Measurements from ENCODE around the gene KRTAP4-3. TPM values are rescaled to one million over a fixed set of nuclear protein-coding genes. Genes with fewer than 3 reads are reported as not detected.

The KRTAP4-3 gene
- total RNA-seq, 1 experiment from 2014 or later = not detected

GRCh38 chr17:41153856-41154255 is 14.2 kb downstream of the KRTAP4-3 start:
- intact Hi-C loops (cut with micrococcal nuclease; ENCODE audit: unreplicated experiment) = no loop called here
- H3K9me3 ChIP-seq (ENCODE audit: insufficient read depth, low read depth) = peaks cover 3% of the 10 kb centered on the region; the same call in 1 of the 2 replicates
- no peaks in the 10 kb centered on the region for H3K79me2 ChIP-seq (ENCODE audit: low read depth)
- no peak for DNase-seq
- no peak overlapping the region for H3K4me2 ChIP-seq
- ChIA-PET CTCF (no interaction called here), POLR2A (ENCODE audit: unreplicated experiment) (no interaction called here)
- H3K27ac ChIP-seq = no peak overlapping the region
- no peaks in the 10 kb centered on the region for H3K9me2 ChIP-seq (ENCODE audit: insufficient read depth)
- no peak for TF ChIP-seq EZH2 (IDR thresholded peaks at IDR 0.05; ENCODE audit: low read depth)
- TF ChIP-seq, protein P1, sequence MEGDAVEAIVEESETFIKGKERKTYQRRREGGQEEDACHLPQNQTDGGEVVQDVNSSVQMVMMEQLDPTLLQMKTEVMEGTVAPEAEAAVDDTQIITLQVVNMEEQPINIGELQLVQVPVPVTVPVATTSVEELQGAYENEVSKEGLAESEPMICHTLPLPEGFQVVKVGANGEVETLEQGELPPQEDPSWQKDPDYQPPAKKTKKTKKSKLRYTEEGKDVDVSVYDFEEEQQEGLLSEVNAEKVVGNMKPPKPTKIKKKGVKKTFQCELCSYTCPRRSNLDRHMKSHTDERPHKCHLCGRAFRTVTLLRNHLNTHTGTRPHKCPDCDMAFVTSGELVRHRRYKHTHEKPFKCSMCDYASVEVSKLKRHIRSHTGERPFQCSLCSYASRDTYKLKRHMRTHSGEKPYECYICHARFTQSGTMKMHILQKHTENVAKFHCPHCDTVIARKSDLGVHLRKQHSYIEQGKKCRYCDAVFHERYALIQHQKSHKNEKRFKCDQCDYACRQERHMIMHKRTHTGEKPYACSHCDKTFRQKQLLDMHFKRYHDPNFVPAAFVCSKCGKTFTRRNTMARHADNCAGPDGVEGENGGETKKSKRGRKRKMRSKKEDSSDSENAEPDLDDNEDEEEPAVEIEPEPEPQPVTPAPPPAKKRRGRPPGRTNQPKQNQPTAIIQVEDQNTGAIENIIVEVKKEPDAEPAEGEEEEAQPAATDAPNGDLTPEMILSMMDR (conservative IDR thresholded peaks at IDR 0.05) = no peak
- no peak overlapping the region for H2AFZ ChIP-seq
- H3K36me3 ChIP-seq (ENCODE audit: low read depth) = no peaks in the 10 kb centered on the region
- no peaks in the 10 kb centered on the region for H3F3A ChIP-seq (ENCODE audit: insufficient read depth, low read depth)
- H3K4me3 ChIP-seq = no peak overlapping the region
- BruUV-seq (replicated peaks) = no TSS peak
- no peaks in the 10 kb centered on the region for H3K27me3 ChIP-seq (ENCODE audit: insufficient read depth, low read depth)
- no peaks in the 10 kb centered on the region for H3K4me1 ChIP-seq (replicated peaks; ENCODE audit: insufficient read depth)
- no peaks in the 10 kb centered on the region for H4K20me1 ChIP-seq (ENCODE audit: insufficient read depth)

GRCh38 chr17:41151525-41151924 is 16.5 kb downstream of the KRTAP4-3 start:
- Histone ChIP-seq H3K27me3 (ENCODE audit: insufficient read depth, low read depth) (no peaks in the 10 kb centered on the region), H3K4me2 (no peak overlapping the region), H3F3A (ENCODE audit: insufficient read depth, low read depth) (no peaks in the 10 kb centered on the region), H3K36me3 (ENCODE audit: low read depth) (no peaks in the 10 kb centered on the region), H3K9me2 (ENCODE audit: insufficient read depth) (no peaks in the 10 kb centered on the region), H4K20me1 (ENCODE audit: insufficient read depth) (no peaks in the 10 kb centered on the region), H2AFZ (no peak overlapping the region), H3K9me3 (ENCODE audit: insufficient read depth, low read depth) (peaks cover 3% of the 10 kb centered on the region; the same call in 1 of the 2 replicates), H3K79me2 (ENCODE audit: low read depth) (no peaks in the 10 kb centered on the region), H3K4me1 (replicated peaks; ENCODE audit: insufficient read depth) (no peaks in the 10 kb centered on the region), H3K27ac (no peak overlapping the region), H3K4me3 (no peak overlapping the region)
- BruUV-seq (replicated peaks) = no TSS peak
- intact Hi-C loops (cut with micrococcal nuclease; ENCODE audit: unreplicated experiment) = no loop called here
- CTCF ChIA-PET = no interaction called here
- DNase-seq = no peak
- POLR2A ChIA-PET (ENCODE audit: unreplicated experiment) = no interaction called here
- TF ChIP-seq EZH2 (IDR thresholded peaks at IDR 0.05; ENCODE audit: low read depth) = no peak
- TF ChIP-seq, protein P1 (conservative IDR thresholded peaks at IDR 0.05) = no peak

- H3K4me2 ChIP-seq = no peak overlapping the region
- ChIA-PET POLR2A (ENCODE audit: unreplicated experiment) (no interaction called here), CTCF (no interaction called here)
- no peak overlapping the region for H3K27ac ChIP-seq
- H3K27me3 ChIP-seq (ENCODE audit: insufficient read depth, low read depth) = no peaks in the 10 kb centered on the region
- peaks cover 3% of the 10 kb centered on the region; the same call in 1 of the 2 replicates for H3K9me3 ChIP-seq (ENCODE audit: insufficient read depth, low read depth)
- no peaks in the 10 kb centered on the region for H3K79me2 ChIP-seq (ENCODE audit: low read depth)
- TF ChIP-seq, protein P1 (conservative IDR thresholded peaks at IDR 0.05) = no peak
- no peak for TF ChIP-seq EZH2 (IDR thresholded peaks at IDR 0.05; ENCODE audit: low read depth)
- intact Hi-C loops (cut with micrococcal nuclease; ENCODE audit: unreplicated experiment) = no loop called here
- no peaks in the 10 kb centered on the region for H3K4me1 ChIP-seq (replicated peaks; ENCODE audit: insufficient read depth)
- no TSS peak for BruUV-seq (replicated peaks)
- DNase-seq = no peak
- no peak overlapping the region for H2AFZ ChIP-seq
- no peak overlapping the region for H3K4me3 ChIP-seq
- H4K20me1 ChIP-seq (ENCODE audit: insufficient read depth) = no peaks in the 10 kb centered on the region
- H3K36me3 ChIP-seq (ENCODE audit: low read depth) = no peaks in the 10 kb centered on the region
- H3K9me2 ChIP-seq (ENCODE audit: insufficient read depth) = no peaks in the 10 kb centered on the region
- no peaks in the 10 kb centered on the region for H3F3A ChIP-seq (ENCODE audit: insufficient read depth, low read depth)
Observed at GRCh38 chr17:41150026-41150425, 18.0 kb downstream of the KRTAP4-3 start.
